H4 (cell line): ENCODE results near the gene GBX1. TPM values are rescaled to one million over a fixed set of nuclear protein-coding genes. Genes with fewer than 3 reads are reported as not detected.

Experiments used
- DNase-seq: peaks from one replicate; pipeline ENCODE4 v3.0.0-alpha.2; 2015; ENCODE audit warnings: low spot score
- total RNA-seq: library from RNA; depleted of rRNA; stranded (reverse); fragments of >200 nt; shearing (Covaris generic); gene quantifications from 2 replicates; pipeline ENCODE4 v1.2.3, GENCODE V29; 2014

Gene GBX1
- total RNA-seq, 1 experiment from 2014 or later: not detected

DNA sequence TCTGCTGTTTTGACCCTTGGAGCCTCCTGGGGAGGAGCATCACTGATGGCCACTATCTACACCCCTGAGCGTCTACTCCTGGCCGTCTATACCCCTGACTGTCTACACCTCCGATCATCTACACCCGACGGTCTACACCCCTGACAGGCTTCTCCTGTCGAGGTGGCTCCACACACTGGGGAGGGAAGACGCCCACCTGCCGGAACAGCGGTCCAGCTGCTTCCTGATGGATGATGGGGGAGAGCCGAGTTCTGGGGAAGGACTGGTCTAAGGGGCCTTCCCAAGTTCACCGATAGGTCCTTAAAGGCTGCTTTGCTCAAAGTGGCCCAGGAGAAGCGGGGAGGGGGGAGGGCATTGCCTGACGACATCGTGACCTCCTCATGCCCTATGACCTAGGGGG lies 39.4 kb downstream of the GBX1 start:
- DNase-seq: no peak

DNA sequence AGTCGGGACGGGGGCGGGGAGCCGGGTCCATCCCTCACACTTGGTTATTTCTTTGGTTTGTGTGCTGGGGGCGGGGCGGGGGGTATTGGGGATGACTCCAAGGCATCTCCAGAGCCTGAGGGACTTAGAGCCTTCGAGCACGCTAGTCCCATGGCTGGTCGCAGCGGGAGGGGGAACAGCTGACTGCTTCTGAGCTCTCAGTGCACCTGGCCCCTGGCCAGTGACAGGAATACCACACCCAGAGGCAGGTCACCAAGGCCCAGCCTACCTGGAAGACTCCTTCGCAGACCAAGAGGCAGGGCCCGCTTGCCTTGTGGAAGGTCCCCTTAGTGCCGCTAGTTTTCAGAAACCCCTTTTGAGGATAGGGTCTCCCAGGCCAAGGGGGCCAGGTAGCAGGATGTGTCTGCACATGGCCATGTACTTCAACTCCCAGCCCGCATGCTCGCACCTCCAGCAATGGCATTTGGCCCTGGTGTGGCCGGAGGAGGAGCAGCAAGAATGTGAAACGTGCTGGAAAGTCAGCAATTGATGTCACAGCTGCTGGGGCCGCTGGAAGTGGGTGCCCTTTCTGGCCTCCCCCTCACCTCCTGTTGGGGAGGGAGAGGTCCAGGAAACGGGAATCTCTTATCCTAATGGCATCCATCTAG lies 40.9 kb downstream of the GBX1 start:
- DNase-seq: no peak

DNA sequence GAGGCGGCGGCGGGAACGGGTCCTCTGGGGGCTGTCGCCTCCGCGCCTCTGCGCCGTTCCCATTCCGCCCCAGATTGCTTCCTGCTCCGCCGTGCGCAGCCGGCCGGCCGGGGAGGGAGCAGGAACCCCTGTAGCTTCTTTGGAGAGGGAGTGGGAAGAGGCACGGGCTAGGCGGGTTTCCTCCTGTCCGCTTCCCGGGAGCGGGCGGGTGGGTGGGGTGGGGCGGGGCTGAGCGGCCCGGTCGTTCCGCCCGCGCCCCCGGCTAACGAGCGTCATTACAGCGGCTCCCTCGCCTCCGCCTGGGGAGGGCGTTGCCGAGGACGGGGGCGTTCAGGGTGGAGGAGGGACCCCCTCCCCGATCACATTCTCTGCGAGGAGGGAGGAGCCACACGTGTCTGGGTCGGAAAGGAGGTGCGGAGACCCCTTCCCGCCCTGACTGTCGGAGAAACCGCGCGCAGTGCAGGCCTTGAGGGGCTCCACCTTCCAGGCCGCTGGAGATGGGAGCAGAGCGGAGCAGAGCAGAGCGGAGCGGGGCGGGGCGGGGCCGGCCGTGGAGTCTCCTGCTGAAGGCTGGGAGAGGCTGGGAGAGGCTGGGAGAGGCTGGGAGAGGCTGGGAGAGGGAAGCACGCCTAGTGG lies 41.5 kb downstream of the GBX1 start:
- no peak for DNase-seq

DNA sequence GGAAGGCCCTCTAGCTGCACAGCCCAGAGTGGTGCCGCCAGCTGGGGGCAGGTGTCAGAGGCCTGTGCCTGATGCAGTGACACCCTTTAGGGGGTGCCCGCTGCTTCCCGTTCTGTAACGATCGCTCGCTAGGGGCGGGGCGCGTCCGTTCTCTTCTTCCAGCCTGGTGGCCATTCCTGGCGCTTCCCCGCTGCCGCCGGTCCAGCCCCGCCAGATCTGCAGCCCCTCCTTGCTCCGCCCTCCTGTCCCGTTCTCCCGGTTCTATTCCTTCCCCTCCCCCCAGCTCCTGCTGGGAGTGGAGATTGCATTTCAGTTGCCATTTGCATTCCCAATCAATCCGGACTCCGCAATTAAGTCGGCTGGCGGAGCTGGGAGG lies 42.0 kb downstream of the GBX1 start:
- DNase-seq: no peak

DNA sequence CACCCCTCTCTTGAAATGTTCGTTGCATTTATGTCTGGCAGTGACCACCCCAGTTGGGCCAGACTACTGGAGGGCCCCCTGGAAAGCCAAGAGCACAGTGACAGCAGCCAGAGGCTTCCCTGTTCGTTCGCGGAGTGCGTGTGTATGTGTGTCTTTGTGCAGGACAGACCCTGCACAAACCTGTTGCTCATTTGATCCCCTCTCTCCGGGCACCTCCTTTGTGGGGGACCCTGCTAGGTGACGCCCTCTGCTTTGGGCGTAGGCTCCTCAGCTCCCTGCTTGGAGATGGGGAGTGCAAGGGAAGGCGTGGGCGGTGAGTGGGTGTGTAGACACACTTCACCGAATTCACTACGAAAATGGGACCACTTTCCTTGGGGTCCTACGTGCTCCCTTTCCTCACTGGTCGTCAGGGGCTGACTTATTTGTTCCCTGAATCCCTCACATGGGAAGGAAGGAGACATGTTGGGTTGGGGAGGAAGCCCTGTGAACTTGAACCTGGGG lies 42.5 kb downstream of the GBX1 start:
- no peak for DNase-seq

DNA sequence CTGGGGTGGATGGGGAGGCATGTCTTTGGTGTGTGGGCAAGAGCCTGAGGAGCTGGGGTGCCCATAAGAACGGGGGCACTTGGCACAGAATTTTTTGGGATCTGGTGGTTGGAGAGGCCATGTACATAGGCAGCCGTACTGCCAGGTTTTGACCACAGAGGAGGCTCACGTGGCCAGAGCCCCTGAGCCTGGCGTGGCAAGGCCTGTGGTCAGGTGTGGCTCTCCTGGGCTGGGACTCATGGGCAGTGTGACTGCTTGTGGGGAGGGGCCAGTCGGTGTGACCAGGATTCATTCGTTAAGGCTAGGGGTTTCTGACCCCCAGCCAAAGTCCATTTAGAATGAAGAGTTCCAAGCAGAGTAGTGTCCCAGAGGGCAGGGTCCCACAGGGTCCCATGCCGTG lies 43.0 kb downstream of the GBX1 start:
- no peak for DNase-seq

- peak; percentile 80 for DNase-seq
Observed at GRCh38 chr7:151123822-151124464, 43.6 kb downstream of the GBX1 start.

- DNase-seq: no peak
Observed at GRCh38 chr7:151123158-151123821, 44.2 kb downstream of the GBX1 start.

DNA sequence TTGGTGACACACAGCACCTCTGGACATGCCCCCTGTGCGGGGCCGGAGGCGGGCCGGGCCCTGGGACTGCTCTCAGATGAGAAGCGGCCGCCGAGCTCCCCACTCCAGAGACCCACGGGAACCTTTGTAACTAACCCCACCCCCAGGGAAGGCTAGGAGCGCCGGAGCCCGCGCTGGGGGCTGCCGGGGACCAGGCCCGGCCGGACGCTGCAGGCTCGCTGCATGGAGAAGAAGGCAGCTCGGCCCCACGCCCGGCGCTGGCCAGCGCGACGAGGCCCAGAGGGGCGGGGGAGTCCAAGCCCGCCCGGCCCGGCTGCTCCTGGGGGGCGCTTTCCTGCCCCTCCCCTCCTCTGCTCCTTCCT lies 44.7 kb downstream of the GBX1 start:
- DNase-seq: no peak

- DNase-seq: no peak
Observed at GRCh38 chr7:151122276-151122675, 45.2 kb downstream of the GBX1 start.

DNA sequence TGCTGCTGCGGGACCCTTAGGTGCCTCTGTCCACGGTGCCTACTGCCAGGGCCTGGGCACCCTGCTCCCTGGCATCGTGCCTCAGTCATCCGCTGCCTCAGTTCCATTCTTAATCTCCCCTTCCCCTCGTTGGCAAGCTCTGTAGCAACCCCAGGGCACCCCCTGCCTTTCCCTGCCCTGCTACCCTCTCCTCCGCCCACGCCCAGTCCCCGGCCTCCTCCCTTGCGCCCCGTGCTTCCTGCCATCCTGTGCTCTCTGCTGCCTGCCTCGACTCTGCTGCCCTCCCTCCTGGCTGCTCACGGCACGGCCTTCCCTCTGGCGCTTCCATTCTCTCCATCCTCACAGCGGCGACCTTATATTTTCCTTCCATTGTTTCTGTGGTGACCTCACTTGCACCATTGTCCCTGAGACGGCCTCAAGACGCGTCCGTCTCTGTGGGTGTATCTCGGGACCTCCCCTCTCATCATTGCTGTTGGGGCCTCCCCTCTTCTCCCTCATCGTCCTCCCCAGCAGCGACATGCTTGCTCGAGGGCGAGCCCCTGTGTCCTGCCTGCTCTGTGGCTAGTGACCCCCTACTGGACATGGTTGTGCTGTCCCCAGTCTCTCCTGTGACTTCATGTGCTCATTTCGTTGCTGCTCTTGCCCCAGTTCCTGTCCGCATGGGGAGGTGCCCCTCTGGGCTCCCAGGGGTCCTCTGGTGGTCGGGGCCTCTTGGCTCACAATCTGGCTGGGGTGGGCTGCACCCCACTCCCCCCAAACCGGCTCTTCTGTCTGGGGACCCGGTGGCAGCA lies 45.9 kb downstream of the GBX1 start:
- no peak for DNase-seq

DNA sequence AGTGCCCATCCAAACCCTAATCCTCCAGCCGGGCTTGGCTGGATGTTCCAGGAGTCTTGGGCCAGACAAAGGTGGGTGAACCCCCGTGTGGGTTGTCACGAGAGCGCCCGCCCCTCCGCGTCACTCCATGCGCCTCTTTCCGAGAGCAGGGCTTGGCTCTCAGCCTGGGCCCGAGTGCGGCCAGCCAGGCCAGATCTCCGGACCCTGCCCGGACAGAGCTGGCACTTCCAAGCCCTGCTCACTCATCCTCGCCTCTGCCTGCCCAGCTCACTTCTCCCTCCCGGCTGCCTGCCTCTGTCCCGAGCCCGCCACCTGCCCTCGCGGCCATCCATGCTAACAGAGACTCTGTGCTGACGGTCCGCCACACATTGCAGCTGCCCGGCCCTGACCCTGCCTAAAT lies 46.6 kb downstream of the GBX1 start:
- DNase-seq: no peak

DNA sequence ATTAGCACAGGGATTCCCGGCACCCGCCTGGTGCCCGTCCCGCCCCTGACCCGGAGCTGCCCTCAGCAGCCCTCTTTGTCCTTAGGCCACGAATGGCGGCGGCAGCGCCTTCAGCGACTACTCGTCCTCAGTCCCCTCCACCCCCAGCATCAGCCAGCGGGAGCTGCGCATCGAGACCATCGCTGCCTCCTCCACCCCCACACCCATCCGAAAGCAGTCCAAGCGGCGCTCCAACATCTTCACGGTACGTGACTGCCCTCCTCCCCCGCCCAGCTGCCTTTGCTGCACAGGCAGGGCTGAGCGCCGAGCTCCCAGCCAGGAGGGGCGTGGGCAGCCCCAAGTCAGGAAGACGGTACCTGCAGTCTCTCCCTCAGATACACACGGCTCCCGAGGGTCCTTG lies 47.6 kb downstream of the GBX1 start:
- DNase-seq: no peak

DNA sequence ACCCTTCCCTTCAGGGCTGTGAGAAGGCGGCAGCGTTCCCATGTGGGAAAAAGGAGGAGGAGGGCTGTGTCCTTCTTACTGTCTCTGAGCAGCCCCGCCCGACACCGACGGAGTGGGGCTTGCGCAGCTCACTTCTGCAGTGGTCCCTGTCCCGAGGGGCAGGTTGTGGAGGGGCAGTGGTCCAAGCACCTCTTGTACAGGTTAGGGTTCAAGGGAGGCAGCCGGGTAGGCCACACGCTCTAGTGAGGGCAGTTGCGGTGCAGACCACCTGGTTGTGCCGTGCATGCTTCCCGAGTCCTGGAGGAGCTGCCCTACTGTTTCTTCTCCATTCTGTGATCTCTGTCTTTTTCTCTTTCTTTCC lies 48.5 kb downstream of the GBX1 start:
- no peak for DNase-seq

- DNase-seq: no peak
Observed at GRCh38 chr7:151118108-151119054, 49.1 kb downstream of the GBX1 start.

GRCh38 chr7:151117565-151117964 lies 49.9 kb downstream of the GBX1 start:
- no peak for DNase-seq

DNA sequence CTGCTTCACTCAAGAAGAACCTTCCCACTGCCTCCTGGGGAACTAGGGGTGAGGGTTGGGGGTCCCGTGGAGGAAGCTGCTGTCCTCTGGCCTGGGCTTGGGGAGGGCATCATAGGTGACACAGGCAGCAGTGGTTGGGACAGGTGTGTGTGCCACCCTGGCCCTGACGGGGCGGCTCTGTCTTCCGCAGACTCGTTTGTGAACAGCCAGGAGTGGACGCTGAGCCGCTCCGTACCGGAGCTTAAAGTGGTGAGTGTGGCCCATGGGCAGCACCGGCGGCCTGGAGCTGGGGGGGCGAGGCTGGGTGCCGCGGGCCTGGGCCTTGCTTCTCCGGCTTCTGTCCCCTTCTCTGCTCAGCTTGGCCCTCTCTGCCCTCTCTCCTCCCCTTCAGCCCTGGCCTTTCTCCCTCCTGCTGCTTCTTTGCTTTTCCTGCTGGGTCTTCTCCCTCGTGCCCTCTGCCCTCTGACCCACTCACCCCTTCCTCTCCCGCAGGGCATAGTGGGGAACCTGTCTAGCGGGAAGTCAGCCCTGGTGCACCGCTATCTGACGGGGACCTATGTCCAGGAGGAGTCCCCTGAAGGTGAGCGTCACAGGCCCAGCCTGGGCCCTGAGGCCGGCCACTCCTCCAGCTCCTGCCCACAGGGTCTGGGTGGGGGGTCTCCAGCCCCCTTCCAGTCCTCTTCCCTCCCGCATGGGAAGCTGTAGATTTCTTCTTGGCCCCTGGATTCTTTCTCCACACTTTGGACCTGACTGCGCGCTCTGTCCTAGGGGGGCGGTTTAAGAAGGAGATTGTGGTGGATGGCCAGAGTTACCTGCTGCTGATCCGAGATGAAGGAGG lies 50.7 kb downstream of the GBX1 start:
- no peak for DNase-seq

- DNase-seq: no peak
Observed at GRCh38 chr7:151115836-151116418, 51.6 kb downstream of the GBX1 start.

GRCh38 chr7:151115121-151115835 lies 52.2 kb downstream of the GBX1 start:
- DNase-seq: no peak
